MM.1S (cell line): ENCODE results near the gene COL27A1.
A peak's percentile ranks its signal among the peaks of the same experiment; 100 is the strongest.

ENCODE experiments used
- DNase-seq: peaks from one replicate; pipeline ENCODE4 v3.0.0-alpha.2; 2015
- H2AFZ ChIP-seq: fragments of 300-600 bp; sonication (generic); 2 replicates; pipeline ENCODE4 v1.6.0; 2016; ENCODE audit warnings: antibody characterized with exemption, low read length
- H3F3A ChIP-seq: fragments of 300-600 bp; sonication (generic); 2 replicates; pipeline ENCODE4 v1.6.1; 2016; ENCODE audit warnings: mild to moderate bottlenecking, antibody characterized with exemption, low read length, moderate library complexity, mixed read lengths; ENCODE audit not compliant: insufficient read depth
- H3K27ac ChIP-seq: fragments of 300-600 bp; sonication (generic); 2 replicates; pipeline ENCODE4 v1.5.1; 2016; ENCODE audit warnings: mild to moderate bottlenecking, low read length
- H3K27me3 ChIP-seq: fragments of 300-600 bp; sonication (generic); replicated peaks from 2 replicates; pipeline ENCODE4 v1.6.0; 2016; ENCODE audit warnings: low read length; ENCODE audit not compliant: insufficient read depth
- H3K36me3 ChIP-seq: fragments of 300-600 bp; sonication (generic); replicated peaks from 2 replicates; pipeline ENCODE4 v1.6.1; 2016; ENCODE audit warnings: mild to moderate bottlenecking, low read length, mixed read lengths; ENCODE audit not compliant: insufficient read depth
- H3K4me1 ChIP-seq: fragments of 300-600 bp; sonication (generic); 2 replicates; pipeline ENCODE4 v1.6.1; 2016; ENCODE audit warnings: low read length, mixed read lengths
- H3K4me2 ChIP-seq: fragments of 300-600 bp; sonication (generic); 2 replicates; pipeline ENCODE4 v1.6.0; 2016; ENCODE audit warnings: low read depth, low read length
- H3K4me3 ChIP-seq: fragments of 300-600 bp; sonication (generic); 2 replicates; pipeline ENCODE4 v1.5.1; 2016; ENCODE audit warnings: low read length, mixed read lengths
- H3K79me2 ChIP-seq: fragments of 300-600 bp; sonication (generic); 2 replicates; pipeline ENCODE4 v1.6.1; 2016; ENCODE audit warnings: mixed run types, low read length, mixed read lengths
- H3K9ac ChIP-seq: fragments of 300-600 bp; sonication (generic); 2 replicates; pipeline ENCODE4 v1.6.1; 2016; ENCODE audit warnings: low read length, mixed read lengths
- H3K9me2 ChIP-seq: fragments of 300-600 bp; sonication (generic); replicated peaks from 2 replicates; pipeline ENCODE4 v1.6.1; 2016; ENCODE audit warnings: mild to moderate bottlenecking, low read length, mixed read lengths; ENCODE audit not compliant: insufficient read depth
- H3K9me3 ChIP-seq: fragments of 300-600 bp; sonication (generic); replicated peaks from 2 replicates; pipeline ENCODE4 v1.6.1; 2016; ENCODE audit warnings: mild to moderate bottlenecking, low read length, mixed read lengths; ENCODE audit not compliant: insufficient read depth
- H4K20me1 ChIP-seq: fragments of 300-600 bp; sonication (generic); 2 replicates; pipeline ENCODE4 v1.6.1; 2016; ENCODE audit warnings: mild to moderate bottlenecking, low read length, moderate library complexity, mixed read lengths; ENCODE audit not compliant: insufficient read depth
- EZH2 ChIP-seq: fragments of 300-600 bp; sonication (generic); optimal IDR thresholded peaks from 2 replicates; pipeline ENCODE3; 2017; ENCODE audit warnings: low read depth, mild to moderate bottlenecking, antibody characterized with exemption, low read length, mixed read lengths
- EZH2phosphoT487 ChIP-seq: fragments of 300-600 bp; sonication (generic); IDR thresholded peaks from 2 replicates; pipeline ENCODE4 v1.6.1; 2018; ENCODE audit warnings: antibody characterized with exemption, low read length
- TF ChIP-seq, protein P1 (sequence below): fragments of 300-600 bp; sonication (generic); IDR thresholded peaks from 2 replicates; pipeline ENCODE4 v1.5.1; 2016; ENCODE audit warnings: antibody characterized with exemption, low read length, mixed read lengths

Gene COL27A1

DNA sequence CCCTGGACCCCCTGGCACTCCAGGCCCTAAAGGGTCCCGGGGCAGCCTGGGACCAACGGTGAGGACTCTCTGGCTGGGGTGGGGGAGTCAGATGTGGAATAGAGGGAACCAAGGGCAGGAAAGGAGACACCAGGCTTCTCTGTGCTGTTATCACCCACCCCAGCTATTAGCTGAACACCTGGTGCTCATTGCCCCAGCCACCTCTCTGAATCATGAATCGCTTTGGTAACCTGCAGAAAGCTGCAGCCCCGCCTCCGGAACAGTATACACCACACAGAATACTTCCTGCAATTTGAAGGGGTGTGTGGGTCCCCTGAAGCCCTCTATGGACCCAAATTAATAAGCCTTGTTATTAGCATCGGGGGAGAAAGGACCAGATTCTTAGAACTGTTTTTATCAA, 127.2 kb downstream of the COL27A1 start:
- peaks cover 14% of the 10 kb centered on the region for H3K4me1 ChIP-seq
- peak; percentile 45 for DNase-seq
- no peaks in the 10 kb centered on the region for H3K79me2 ChIP-seq
- no peaks in the 10 kb centered on the region for H3K9me3 ChIP-seq
- H3K9ac ChIP-seq, result peak overlapping the region; percentile 40; the same call in 1 of the 2 replicates
- H3K36me3 ChIP-seq, result no peaks in the 10 kb centered on the region
- H3K9me2 ChIP-seq, result no peaks in the 10 kb centered on the region
- no peaks in the 10 kb centered on the region for H3K27me3 ChIP-seq
- H3F3A ChIP-seq, result no peaks in the 10 kb centered on the region
- peak overlapping the region; percentile 68 for H3K4me2 ChIP-seq
- TF ChIP-seq EZH2 (no peak), EZH2phosphoT487 (no peak)
- TF ChIP-seq, protein P1, sequence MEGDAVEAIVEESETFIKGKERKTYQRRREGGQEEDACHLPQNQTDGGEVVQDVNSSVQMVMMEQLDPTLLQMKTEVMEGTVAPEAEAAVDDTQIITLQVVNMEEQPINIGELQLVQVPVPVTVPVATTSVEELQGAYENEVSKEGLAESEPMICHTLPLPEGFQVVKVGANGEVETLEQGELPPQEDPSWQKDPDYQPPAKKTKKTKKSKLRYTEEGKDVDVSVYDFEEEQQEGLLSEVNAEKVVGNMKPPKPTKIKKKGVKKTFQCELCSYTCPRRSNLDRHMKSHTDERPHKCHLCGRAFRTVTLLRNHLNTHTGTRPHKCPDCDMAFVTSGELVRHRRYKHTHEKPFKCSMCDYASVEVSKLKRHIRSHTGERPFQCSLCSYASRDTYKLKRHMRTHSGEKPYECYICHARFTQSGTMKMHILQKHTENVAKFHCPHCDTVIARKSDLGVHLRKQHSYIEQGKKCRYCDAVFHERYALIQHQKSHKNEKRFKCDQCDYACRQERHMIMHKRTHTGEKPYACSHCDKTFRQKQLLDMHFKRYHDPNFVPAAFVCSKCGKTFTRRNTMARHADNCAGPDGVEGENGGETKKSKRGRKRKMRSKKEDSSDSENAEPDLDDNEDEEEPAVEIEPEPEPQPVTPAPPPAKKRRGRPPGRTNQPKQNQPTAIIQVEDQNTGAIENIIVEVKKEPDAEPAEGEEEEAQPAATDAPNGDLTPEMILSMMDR, result no peak
- no peaks in the 10 kb centered on the region for H4K20me1 ChIP-seq
- H3K27ac ChIP-seq, result peak overlapping the region; percentile 49
- H3K4me3 ChIP-seq, result peak overlapping the region; percentile 29
- peak overlapping the region; percentile 53 for H2AFZ ChIP-seq

DNA sequence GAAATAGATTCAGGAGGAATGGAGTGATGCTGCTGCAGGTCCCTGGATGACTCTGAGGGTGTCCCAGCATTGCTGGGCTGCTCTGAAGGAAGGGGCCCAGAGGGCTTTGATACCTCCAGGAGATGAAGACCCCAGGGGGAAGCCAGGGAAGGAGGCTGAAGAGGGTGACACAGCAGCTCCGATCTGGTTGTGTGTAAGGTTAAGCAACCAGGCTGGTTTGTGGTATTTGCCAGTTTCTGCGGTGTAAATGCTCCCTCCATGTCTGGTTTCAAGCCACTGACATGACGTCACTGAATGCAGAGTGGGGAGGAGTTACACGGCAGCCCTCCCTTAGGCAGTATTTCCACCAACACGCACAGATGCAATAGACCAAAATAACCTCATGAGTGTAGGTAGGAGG, 127.6 kb downstream of the COL27A1 start:
- H3K4me1 ChIP-seq, result peaks cover 14% of the 10 kb centered on the region
- H3K9ac ChIP-seq, result peak overlapping the region; percentile 40; the same call in 1 of the 2 replicates
- DNase-seq, result peak; percentile 78
- no peaks in the 10 kb centered on the region for H3K79me2 ChIP-seq
- H3K9me3 ChIP-seq, result no peaks in the 10 kb centered on the region
- peak overlapping the region; percentile 68 for H3K4me2 ChIP-seq
- no peaks in the 10 kb centered on the region for H3K9me2 ChIP-seq
- H4K20me1 ChIP-seq, result no peaks in the 10 kb centered on the region
- TF ChIP-seq, protein P1, result no peak
- TF ChIP-seq EZH2 (no peak), EZH2phosphoT487 (no peak)
- peak overlapping the region; percentile 53 for H2AFZ ChIP-seq
- no peaks in the 10 kb centered on the region for H3K36me3 ChIP-seq
- peak overlapping the region; percentile 29 for H3K4me3 ChIP-seq
- no peaks in the 10 kb centered on the region for H3K27me3 ChIP-seq
- H3K27ac ChIP-seq, result peak overlapping the region; percentile 49
- no peaks in the 10 kb centered on the region for H3F3A ChIP-seq

GRCh38 chr9:114283551-114284111, 128.3 kb downstream of the COL27A1 start:
- Histone ChIP-seq H3K4me3 (no peak overlapping the region), H3K9ac (no peak overlapping the region), H3K9me2 (no peaks in the 10 kb centered on the region), H3K36me3 (no peaks in the 10 kb centered on the region), H3K27ac (no peak overlapping the region), H3K79me2 (no peaks in the 10 kb centered on the region), H2AFZ (no peak overlapping the region), H3K4me2 (peak overlapping the region; percentile 68; the same call in 1 of the 2 replicates), H3K4me1 (peaks cover 14% of the 10 kb centered on the region), H3K27me3 (no peaks in the 10 kb centered on the region), H3K9me3 (no peaks in the 10 kb centered on the region), H3F3A (no peaks in the 10 kb centered on the region), H4K20me1 (no peaks in the 10 kb centered on the region)
- TF ChIP-seq, protein P1, result no peak
- no peak for TF ChIP-seq EZH2phosphoT487
- TF ChIP-seq EZH2, result no peak
- DNase-seq, result no peak
